ENCODE measurements around the gene PRR29.
A peak's percentile ranks its signal among the peaks of the same experiment; 100 is the strongest.
"Not testable (repeated sequence)": the region's sequence is repeated elsewhere in the genome, so short reads cannot be mapped to it uniquely, and the experiment has no call there.

Gene PRR29

DNA sequence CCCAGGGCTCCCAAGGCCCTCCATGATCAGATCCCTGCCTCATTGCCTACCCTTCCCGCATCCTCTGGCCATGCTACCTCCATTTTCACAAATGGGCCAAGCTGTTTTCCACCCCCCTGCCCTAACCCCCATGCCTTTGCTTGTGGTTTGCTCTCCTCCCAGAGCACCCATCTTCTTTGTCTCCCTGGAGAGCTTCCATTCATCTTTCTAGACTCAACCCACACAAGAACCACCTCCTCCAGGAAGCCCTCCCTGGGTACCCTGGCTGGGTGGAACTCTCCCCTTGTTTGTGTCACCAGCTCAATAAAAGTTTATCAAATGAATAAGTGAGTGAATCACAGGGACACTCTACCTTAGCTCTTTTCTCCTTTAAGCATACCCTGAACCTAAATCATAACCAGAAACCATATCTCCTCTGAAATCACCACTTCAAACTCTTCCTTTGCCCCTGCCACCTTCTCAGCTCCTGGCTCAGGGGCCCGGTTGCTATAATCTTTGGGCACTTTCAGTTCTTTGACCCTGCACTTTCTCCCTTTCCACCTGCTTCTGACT, 22.5 kb upstream of the PRR29 start:
- no peaks in the 10 kb centered on the region for H3K36me3 ChIP-seq
- H3K27ac ChIP-seq: no peak overlapping the region
- H3K4me3 ChIP-seq: no peak overlapping the region
- TF ChIP-seq, protein P1, sequence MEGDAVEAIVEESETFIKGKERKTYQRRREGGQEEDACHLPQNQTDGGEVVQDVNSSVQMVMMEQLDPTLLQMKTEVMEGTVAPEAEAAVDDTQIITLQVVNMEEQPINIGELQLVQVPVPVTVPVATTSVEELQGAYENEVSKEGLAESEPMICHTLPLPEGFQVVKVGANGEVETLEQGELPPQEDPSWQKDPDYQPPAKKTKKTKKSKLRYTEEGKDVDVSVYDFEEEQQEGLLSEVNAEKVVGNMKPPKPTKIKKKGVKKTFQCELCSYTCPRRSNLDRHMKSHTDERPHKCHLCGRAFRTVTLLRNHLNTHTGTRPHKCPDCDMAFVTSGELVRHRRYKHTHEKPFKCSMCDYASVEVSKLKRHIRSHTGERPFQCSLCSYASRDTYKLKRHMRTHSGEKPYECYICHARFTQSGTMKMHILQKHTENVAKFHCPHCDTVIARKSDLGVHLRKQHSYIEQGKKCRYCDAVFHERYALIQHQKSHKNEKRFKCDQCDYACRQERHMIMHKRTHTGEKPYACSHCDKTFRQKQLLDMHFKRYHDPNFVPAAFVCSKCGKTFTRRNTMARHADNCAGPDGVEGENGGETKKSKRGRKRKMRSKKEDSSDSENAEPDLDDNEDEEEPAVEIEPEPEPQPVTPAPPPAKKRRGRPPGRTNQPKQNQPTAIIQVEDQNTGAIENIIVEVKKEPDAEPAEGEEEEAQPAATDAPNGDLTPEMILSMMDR (IDR thresholded peaks at IDR 0.05): no peak
- no peak for DNase-seq
- H3K9me3 ChIP-seq: no peaks in the 10 kb centered on the region
- H3K27me3 ChIP-seq: peaks cover 0 to 11% of the 10 kb centered on the region in 2 donors
- intact Hi-C loops (cut with DNase I; ENCODE audit: low total_unique reads): no loop called here
- H3K4me1 ChIP-seq: peaks cover 0 to 12% (median 0%) of the 10 kb centered on the region in 4 donors

DNA sequence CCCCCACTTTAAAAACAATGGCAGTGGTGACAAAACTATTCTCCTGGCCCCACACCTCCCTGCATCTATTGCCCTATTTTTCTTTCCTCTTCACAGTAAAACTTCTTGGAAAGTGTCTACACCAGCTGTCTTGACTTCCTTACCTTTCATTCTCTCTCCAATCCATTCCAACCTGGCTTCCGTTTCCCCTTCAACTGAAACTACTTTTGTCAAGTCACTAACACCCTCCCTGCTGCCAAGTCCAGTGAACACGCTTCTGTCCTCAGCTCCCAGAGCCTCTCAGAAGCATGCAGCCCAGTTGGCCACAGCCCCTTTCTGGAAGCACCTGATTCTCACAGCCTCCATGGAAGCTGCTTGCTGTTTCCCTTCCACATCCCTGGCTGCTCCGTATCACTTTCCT, 21.4 kb upstream of the PRR29 start:
- Histone ChIP-seq H3K9me3 (peaks cover 0 to 2% (median 0%) of the 10 kb centered on the region in 3 donors), H3K27me3 (peaks cover 0 to 8% of the 10 kb centered on the region in 2 donors), H3K4me1 (peaks cover 0 to 12% (median 0%) of the 10 kb centered on the region in 4 donors), H3K36me3 (no peaks in the 10 kb centered on the region), H3K4me3 (no peak overlapping the region), H3K27ac (no peak overlapping the region)
- TF ChIP-seq, protein P1 (IDR thresholded peaks at IDR 0.05): no peak
- intact Hi-C loops (cut with DNase I; ENCODE audit: low total_unique reads): no loop called here
- no peak for DNase-seq

DNA sequence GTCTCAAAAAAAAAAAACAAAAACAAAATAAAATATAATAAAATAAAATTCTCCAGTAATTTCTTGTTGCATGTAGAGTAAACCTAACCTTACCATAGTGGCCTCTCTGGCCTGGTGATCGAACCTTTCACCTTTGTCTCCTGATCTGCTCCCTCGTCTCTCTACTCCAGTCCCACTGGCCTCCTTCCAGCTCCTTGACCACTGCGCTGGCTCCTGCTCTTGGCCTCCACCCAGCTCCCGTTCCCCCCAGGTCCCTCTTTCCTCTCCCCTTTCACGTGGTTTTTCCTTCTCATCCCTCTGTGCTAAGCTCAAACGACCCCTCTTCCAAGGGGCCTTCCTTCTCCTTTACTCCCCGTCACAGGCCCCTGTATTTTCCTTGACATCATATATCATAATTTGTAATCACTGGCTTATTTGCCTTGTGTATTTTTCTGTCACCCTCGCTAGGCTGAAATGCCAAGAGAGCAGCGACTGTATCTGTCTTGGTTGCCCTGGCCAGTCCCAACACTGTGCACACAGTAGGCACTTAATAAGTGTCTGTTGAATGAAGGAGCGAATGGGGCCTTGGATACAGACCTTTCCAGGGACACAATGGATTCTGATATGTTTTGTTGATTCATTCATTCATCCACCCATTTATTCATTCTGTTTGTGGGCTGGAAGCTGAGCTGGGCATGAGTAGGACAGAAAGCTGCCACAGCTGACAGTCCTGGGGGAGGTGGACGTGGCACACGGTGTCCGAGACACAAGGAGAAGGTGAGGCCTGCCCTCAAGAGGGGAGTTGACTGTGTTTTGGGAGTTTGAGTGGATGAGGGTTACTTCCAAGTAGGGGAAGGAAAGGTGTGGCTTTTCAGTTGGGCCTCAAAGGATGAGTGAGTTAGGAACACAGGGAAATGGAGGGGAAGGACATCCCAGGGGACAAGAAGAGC, 19.6 kb upstream of the PRR29 start:
- no peak overlapping the region for H3K4me3 ChIP-seq
- intact Hi-C loops (cut with DNase I; ENCODE audit: low total_unique reads): no loop called here
- peaks cover 0 to 19% (median 4%) of the 10 kb centered on the region in 4 donors for H3K4me1 ChIP-seq
- H3K27me3 ChIP-seq: peaks cover 0 to 8% of the 10 kb centered on the region in 2 donors
- no peak for DNase-seq
- H3K27ac ChIP-seq: no peak overlapping the region
- peaks cover 0 to 7% (median 0%) of the 10 kb centered on the region in 3 donors for H3K9me3 ChIP-seq
- TF ChIP-seq, protein P1 (IDR thresholded peaks at IDR 0.05): no peak
- H3K36me3 ChIP-seq: no peaks in the 10 kb centered on the region

DNA sequence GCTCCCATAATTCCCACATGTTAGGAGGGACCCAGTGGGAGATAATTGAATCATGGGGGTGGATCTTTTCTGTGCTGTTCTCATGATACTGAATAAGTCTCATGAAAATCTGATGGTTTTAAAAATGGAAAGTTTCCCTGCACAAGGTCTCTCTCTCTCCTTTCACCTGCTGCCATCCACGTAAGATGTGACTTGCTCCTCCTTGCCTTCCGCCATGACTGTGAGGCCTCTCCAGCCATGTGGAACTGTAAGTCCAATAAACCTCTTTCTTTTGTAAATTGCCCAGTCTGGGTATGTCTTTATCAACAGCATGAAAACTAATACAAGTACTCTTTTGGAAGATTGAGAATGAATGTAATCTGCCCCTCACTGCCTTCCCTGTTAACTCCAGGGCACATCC, 15.5 kb upstream of the PRR29 start:
- H3K36me3 ChIP-seq; H3K27me3 ChIP-seq; intact Hi-C loops (cut with DNase I; ENCODE audit: low total_unique reads); H3K4me3 ChIP-seq; DNase-seq; H3K27ac ChIP-seq; H3K9me3 ChIP-seq: not testable (repeated sequence)
- peaks cover 0 to 34% (median 18%) of the 10 kb centered on the region in 4 donors for H3K4me1 ChIP-seq

DNA sequence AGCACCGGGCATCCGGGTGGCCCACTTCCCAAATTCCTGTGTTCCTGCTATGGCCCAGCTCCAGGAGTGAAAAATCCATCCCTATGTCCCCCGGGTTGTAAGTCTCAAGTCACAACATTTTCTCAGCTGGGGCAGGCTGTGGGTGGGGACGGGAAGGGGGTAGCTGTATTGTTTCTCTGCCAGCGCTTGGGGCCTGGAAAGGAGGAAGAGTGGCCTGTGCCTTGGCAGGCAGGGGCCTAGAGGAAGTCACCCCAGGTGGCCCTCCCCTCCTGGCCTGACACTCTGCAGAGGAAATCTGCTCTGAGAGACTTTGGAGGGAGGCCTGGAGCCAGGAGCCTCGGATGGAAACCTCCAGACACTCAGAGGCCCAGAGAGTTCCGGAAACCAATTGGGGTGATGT, 14.8 kb upstream of the PRR29 start:
- H3K9me3 ChIP-seq: peaks cover 0 to 7% (median 0%) of the 10 kb centered on the region in 3 donors
- no peak overlapping the region for H3K4me3 ChIP-seq
- DNase-seq: peak in 1 of 2 donors; percentile 45
- H3K27ac ChIP-seq: no peak overlapping the region
- TF ChIP-seq, protein P1 (IDR thresholded peaks at IDR 0.05): no peak
- peaks cover 0 to 34% (median 18%) of the 10 kb centered on the region in 4 donors for H3K4me1 ChIP-seq
- H3K27me3 ChIP-seq: peaks cover 0 to 5% of the 10 kb centered on the region in 2 donors
- intact Hi-C loops (cut with DNase I; ENCODE audit: low total_unique reads): no loop called here
- no peaks in the 10 kb centered on the region for H3K36me3 ChIP-seq

DNA sequence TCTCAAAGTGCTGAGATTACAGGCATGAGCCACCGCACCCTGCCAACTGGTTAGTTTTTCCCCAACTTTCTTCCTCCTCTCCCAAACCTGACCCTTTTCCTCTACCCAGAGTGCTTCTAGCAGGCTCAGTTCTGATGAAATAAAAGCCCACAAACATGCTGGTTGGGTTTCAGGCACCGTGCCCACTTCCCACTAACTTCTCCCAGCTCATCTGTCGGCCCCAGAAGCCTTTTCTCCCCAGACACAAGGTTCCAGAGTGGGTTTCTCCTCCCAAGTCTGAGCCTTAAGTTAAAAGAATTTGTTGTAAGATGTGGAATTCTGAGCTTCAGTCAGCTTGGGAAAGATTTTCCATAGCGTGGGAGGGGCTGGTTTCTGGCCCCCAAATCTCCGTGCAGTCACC, 13.9 kb upstream of the PRR29 start:
- no peak for DNase-seq
- TF ChIP-seq, protein P1 (IDR thresholded peaks at IDR 0.05): no peak
- intact Hi-C loops (cut with DNase I; ENCODE audit: low total_unique reads): no loop called here
- peaks cover 0 to 7% (median 0%) of the 10 kb centered on the region in 3 donors for H3K9me3 ChIP-seq
- no peaks in the 10 kb centered on the region for H3K36me3 ChIP-seq
- peak overlapping the region; percentile 4 to 44 for H3K27ac ChIP-seq
- H3K4me1 ChIP-seq: peaks cover 0 to 42% (median 20%) of the 10 kb centered on the region in 4 donors
- peaks cover 0 to 14% of the 10 kb centered on the region in 2 donors for H3K27me3 ChIP-seq
- H3K4me3 ChIP-seq: no peak overlapping the region
